Measurements from ENCODE around the gene OCA2.

Gene OCA2

DNA sequence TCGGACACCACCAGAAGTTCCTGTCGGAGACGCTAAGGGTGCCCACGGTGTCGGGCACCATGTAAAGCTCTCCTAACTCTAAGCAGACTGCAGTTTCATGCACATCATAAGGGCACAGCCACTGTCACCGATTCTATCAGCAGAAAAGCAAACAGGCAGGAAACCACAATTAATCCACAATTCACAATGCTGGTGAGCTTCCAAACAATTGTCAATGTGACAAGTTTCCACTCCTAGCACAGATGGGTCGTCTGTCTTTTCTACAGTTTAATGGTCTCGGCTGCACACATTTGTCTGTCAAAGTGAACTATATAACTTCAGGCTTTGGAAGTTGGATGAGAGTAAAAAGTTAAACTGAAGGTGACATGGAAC is 8.8 kb upstream of the OCA2 start:
- Histone ChIP-seq H3K9me3 (ENCODE audit: severe bottlenecking) (no peaks in the 10 kb centered on the region), H3K36me3 (peaks cover 20% of the 10 kb centered on the region), H3K4me3 (ENCODE audit: low read depth, low read length) (no peak overlapping the region), H3K27ac (no peak overlapping the region), H3K27me3 (ENCODE audit: insufficient read depth, low read depth, severe bottlenecking) (no peaks in the 10 kb centered on the region)
- TF ChIP-seq CTCF (IDR thresholded peaks at IDR 0.05; ENCODE audit: low read depth, low read length): no peak
- no peak for DNase-seq

DNA sequence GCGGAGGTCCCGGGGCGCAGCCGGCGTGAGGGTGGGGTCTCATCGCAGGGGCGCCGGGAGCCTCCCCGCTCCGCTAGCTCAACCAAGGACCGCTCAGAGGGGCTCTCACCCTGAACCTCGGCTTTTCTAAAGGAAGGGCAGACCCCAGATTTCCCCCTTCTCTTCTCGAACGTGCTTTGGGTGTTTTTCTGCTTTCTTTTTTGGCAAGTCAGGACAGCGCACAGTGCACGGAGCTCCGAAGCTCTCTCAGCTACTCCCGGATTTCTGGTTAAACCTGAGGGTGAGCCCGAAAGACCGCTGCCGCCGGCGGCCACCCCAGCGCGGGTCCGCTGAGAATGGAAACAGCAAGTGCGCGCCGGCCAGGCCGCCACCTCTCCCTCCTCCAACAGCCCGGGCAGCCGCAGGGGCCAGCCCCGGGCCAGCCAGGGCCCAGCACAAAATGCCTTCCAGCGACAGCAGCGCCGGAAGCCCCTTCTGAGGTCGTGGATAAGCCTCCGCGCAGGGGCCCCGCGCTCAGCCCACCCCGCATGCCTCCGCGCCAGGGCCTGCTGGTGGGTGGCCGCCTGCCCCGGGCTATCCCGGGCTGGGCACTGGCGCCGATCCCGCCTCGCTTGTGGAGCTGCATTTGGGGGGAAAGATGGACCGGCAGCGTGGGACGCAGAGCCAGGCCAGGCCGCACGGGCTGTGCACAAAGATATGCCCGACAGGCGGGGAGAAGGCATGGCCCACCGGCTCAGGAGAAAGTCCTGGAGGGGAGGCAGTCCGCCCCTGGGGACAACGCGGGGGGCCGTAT is 8.2 kb upstream of the OCA2 start:
- no peaks in the 10 kb centered on the region for H3K27me3 ChIP-seq (ENCODE audit: insufficient read depth, low read depth, severe bottlenecking)
- peaks cover 14% of the 10 kb centered on the region for H3K36me3 ChIP-seq
- no peak for DNase-seq
- no peaks in the 10 kb centered on the region for H3K9me3 ChIP-seq (ENCODE audit: severe bottlenecking)
- no peak overlapping the region for H3K27ac ChIP-seq
- no peak overlapping the region for H3K4me3 ChIP-seq (ENCODE audit: low read depth, low read length)
- TF ChIP-seq CTCF (IDR thresholded peaks at IDR 0.05; ENCODE audit: low read depth, low read length): no peak

- no peak for TF ChIP-seq CTCF (IDR thresholded peaks at IDR 0.05; ENCODE audit: low read depth, low read length)
- Histone ChIP-seq H3K27me3 (ENCODE audit: insufficient read depth, low read depth, severe bottlenecking) (no peaks in the 10 kb centered on the region), H3K36me3 (peaks cover 6% of the 10 kb centered on the region), H3K9me3 (ENCODE audit: severe bottlenecking) (no peaks in the 10 kb centered on the region), H3K4me3 (ENCODE audit: low read depth, low read length) (no peak overlapping the region), H3K27ac (no peak overlapping the region)
- DNase-seq: no peak
Measured at GRCh38 chr15:28106294-28107110, 7.4 kb upstream of the OCA2 start.

DNA sequence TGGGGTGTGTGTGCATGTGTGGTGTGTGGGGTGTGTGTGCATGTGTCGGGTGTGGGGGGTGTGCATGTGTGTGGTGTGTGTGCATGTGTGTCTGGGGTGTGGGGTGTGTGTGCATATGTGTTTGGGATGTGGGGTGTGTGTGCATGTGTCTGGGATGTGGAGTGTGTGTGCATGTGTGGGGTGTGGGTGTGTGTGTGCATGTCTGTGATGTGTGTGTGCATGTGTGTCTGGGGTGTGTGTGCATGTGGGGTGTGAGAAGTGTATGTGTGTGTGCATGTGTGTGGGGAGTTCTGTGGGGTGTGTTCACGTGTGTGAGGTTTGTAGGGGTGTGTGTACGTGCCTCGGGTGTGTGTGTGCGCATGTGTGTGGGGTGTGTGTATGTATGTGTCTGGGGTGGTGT is 6.7 kb upstream of the OCA2 start:
- H3K4me3 ChIP-seq (ENCODE audit: low read depth, low read length): no peak overlapping the region
- no peak for TF ChIP-seq CTCF (IDR thresholded peaks at IDR 0.05; ENCODE audit: low read depth, low read length)
- no peak overlapping the region for H3K27ac ChIP-seq
- no peaks in the 10 kb centered on the region for H3K27me3 ChIP-seq (ENCODE audit: insufficient read depth, low read depth, severe bottlenecking)
- no peaks in the 10 kb centered on the region; the same call in 1 of the 2 replicates for H3K36me3 ChIP-seq
- no peaks in the 10 kb centered on the region for H3K9me3 ChIP-seq (ENCODE audit: severe bottlenecking)
- DNase-seq: no peak

DNA sequence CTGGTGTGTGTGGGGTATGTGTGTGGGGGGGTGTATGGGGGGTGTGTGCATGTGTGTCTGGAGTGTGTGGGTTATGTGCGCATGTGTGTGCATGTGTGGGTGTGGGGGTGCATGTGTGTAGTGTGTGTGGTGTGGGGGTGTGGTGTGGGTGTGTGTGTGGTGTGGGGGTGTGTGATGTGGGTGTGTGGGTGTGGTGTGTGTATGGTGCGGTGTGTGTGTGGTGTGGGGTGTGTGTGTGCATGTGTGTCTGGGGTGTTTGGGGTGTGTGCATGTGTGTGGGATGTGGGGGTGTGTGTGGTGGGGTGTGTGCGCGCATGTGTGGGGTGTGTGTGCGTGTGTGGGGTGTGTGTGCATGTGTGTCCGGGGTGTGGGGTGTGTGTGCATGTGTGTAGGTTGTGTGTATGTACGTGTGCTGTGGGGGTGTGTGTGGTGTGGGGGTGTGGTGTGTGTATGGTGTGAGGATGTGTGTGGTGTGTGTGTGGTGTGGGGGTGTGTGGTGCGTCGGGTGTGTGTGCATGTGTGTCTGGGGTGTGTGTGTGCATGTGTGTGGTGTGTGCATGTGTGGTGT is 6.2 kb upstream of the OCA2 start:
- no peak for DNase-seq
- no peak for TF ChIP-seq CTCF (IDR thresholded peaks at IDR 0.05; ENCODE audit: low read depth, low read length)
- no peaks in the 10 kb centered on the region for H3K9me3 ChIP-seq (ENCODE audit: severe bottlenecking)
- H3K36me3 ChIP-seq: no peaks in the 10 kb centered on the region
- no peaks in the 10 kb centered on the region for H3K27me3 ChIP-seq (ENCODE audit: insufficient read depth, low read depth, severe bottlenecking)
- H3K27ac ChIP-seq: no peak overlapping the region
- no peak overlapping the region for H3K4me3 ChIP-seq (ENCODE audit: low read depth, low read length)
